Colonic mucosa (tissue), 4 donors: ENCODE data around the gene BRSK2. TPM values are rescaled to one million over a fixed set of nuclear protein-coding genes. Genes with fewer than 3 reads are reported as not detected.
"Not testable (repeated sequence)": the region's sequence is repeated elsewhere in the genome, so short reads cannot be mapped to it uniquely, and the experiment has no call there.

Experiments
- DNase-seq: peaks from one replicate; pipeline ENCODE4 v3.0.0-alpha.2; 2020
- H3K27ac ChIP-seq: fragments of 200-600 bp; one replicate; pipeline ENCODE4 v1.8.0; 2021
- H3K27me3 ChIP-seq: fragments of 200-600 bp; one replicate; pipeline ENCODE4 v1.8.0; 2021
- H3K36me3 ChIP-seq: fragments of 200-600 bp; one replicate; pipeline ENCODE4 v1.8.0; 2021
- H3K4me1 ChIP-seq: fragments of 200-600 bp; one replicate; pipeline ENCODE4 v1.8.0; 2021; ENCODE audit warnings: mild to moderate bottlenecking
- H3K4me3 ChIP-seq: fragments of 200-600 bp; one replicate; pipeline ENCODE4 v1.8.0; 2021
- H3K9ac ChIP-seq, 2 donors: one replicate each; pipeline ENCODE4 v1.7.0; 2013; ENCODE audit warnings: control low read depth in 2 of 2, low read depth in 2 of 2, low read length in 2 of 2
- H3K9me3 ChIP-seq: fragments of 200-600 bp; one replicate; pipeline ENCODE4 v1.8.0; 2021
- intact Hi-C: fragments of 100-400 bp; cut with DNase I; formaldehyde crosslinking; loops from one replicate; pipeline ENCODE4 v1.14.1; 2022
- total RNA-seq, 2 donors: library from RNA; stranded (reverse); fragmentation: NEBNext Ultra II Directional in 1 of 2; extraction: Animal tissue kit (Norgen Biotek cat#: 25700) in 1 of 2; gene quantifications; one replicate each; pipeline ENCODE4 v1.2.1, GENCODE V29; 2021
- TF ChIP-seq, protein P1 (sequence below): fragments of 200-600 bp; IDR thresholded peaks from one replicate; pipeline ENCODE4 v1.8.0; 2022; ENCODE audit warnings: antibody characterized with exemption, mild to moderate bottlenecking
- donor health status: healthy.
- donor health status: DM: no; HTN: no; CAD: no.
- donor health status: DM: no; HTN: no; CAD: no.

BRSK2 gene
- total RNA-seq, 2 donors from 2014 or later, result 0.52 to 1.2 TPM

DNA sequence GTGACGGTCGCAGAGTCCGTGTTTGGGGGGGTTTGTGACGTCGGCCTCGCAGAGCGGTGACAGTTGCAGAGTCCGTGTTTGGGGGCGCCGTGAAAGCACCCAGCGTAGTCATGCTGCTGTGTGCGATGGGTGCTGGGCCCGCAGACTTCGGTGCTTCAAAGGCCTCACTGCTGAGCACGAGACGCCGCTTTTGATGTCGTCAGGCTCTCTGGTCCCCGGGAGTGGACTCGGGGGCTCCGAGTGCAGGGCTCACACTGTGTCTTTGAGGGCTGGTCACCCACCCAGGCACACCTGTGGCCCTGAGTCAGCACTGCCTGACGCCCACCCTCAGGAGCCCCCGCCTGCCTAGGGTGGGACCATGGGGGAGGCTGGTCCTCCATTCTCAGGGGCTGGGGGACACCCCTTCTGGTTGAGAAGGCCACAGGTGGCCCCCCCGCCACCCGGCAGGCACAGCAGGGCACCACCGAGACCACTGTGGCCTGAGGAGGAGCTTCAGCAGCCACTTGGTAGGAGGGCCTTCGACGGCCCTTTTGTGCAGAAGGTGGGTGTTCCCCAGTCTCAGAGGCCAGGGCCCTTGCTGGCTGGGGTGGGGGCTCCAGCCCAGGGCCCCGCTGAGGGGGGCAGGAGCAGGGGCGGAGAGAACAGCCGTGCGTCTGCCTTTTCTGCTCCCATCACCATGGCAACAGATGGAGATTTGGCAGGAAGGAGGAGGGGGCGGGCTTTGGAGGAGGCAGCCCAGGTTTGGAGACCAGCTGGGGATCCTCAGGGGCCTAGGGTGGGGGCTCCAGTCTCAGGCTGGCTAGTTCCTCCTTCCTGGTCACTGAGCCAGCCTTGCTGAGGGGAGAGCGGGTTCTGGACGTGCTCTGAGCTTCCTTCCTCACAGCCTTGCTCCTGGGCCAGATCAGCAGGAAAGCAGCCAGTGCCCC lies 20.9 kb downstream of the BRSK2 start:
- H3K27ac ChIP-seq, result no peak overlapping the region

GRCh38 chr11:1411301-1411700 lies 21.6 kb downstream of the BRSK2 start:
- H3K4me1 ChIP-seq, result no peaks in the 10 kb centered on the region
- no peak for DNase-seq
- TF ChIP-seq, protein P1, sequence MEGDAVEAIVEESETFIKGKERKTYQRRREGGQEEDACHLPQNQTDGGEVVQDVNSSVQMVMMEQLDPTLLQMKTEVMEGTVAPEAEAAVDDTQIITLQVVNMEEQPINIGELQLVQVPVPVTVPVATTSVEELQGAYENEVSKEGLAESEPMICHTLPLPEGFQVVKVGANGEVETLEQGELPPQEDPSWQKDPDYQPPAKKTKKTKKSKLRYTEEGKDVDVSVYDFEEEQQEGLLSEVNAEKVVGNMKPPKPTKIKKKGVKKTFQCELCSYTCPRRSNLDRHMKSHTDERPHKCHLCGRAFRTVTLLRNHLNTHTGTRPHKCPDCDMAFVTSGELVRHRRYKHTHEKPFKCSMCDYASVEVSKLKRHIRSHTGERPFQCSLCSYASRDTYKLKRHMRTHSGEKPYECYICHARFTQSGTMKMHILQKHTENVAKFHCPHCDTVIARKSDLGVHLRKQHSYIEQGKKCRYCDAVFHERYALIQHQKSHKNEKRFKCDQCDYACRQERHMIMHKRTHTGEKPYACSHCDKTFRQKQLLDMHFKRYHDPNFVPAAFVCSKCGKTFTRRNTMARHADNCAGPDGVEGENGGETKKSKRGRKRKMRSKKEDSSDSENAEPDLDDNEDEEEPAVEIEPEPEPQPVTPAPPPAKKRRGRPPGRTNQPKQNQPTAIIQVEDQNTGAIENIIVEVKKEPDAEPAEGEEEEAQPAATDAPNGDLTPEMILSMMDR, result no peak
- H3K27me3 ChIP-seq, result no peaks in the 10 kb centered on the region
- no peak overlapping the region for H3K9ac ChIP-seq
- no peak overlapping the region for H3K4me3 ChIP-seq
- H3K27ac ChIP-seq, result no peak overlapping the region
- no peaks in the 10 kb centered on the region for H3K9me3 ChIP-seq
- intact Hi-C loops, result no loop called here
- H3K36me3 ChIP-seq, result no peaks in the 10 kb centered on the region

More for the DNA sequence above, 20.9 kb downstream of the BRSK2 start:
- Histone ChIP-seq H3K27me3 (no peaks in the 10 kb centered on the region), H3K9ac (no peak overlapping the region), H3K9me3 (no peaks in the 10 kb centered on the region), H3K36me3 (no peaks in the 10 kb centered on the region), H3K4me3 (no peak overlapping the region), H3K4me1 (no peaks in the 10 kb centered on the region)
- TF ChIP-seq, protein P1, result no peak
- DNase-seq, result no peak
- intact Hi-C loops, result no loop called here

DNA sequence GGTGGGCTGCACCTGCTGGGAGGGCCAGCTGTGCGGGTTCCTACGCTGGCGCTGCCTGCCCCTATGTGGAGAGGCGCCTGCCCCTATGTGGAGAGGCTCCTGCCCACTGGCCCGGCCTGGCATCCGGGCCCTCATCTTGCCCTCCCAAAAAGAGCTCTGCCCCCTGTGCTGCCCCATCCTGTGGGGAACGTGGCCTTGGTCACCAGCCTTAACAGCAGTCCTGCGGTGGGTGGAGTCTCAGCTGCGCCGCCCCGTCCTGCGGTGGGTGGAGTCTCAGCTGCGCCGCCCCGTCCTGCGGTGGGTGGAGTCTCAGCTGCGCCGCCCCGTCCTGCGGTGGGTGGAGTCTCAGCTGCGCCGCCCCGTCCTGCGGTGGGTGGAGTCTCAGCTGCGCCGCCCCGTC lies 22.0 kb downstream of the BRSK2 start:
- H3K27ac ChIP-seq, DNase-seq, H3K36me3 ChIP-seq, H3K27me3 ChIP-seq, H3K9me3 ChIP-seq, H3K9ac ChIP-seq, H3K4me3 ChIP-seq, intact Hi-C loops, H3K4me1 ChIP-seq: not testable (repeated sequence)

DNA sequence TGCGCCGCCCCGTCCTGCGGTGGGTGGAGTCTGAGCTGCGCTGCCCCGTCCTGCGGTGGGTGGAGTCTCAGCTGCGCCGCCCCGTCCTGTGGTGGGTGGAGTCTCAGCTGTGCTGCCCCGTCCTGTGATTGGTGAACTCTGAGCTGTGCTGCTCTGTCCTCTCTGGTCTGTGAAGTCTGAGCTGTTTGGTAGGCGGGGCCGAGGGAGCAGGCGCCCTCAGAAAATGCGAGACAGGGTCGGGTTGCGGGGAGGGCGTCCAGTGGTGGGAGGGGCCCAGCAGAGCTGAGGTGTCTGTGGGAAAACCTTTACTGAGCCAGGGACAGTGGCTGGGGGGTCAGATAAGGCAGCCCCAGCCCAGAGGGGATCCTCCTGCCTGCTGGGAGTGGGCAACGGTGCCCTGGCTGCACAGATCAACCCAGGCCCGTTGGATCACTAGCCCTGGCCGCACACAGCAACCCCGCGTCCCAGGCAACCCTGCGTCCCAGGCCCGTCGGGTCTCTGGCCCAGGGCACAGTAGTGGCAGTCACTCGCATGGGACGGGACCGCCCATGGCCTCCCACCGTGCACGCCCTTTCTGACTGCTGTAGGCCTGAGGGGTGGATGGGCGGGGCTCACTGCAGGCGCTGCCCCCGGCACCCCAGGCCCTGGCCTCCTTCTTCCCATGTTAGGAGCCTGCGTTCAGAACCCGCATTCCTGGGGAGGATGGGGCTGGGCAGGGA lies 22.8 kb downstream of the BRSK2 start:
- H3K9ac ChIP-seq, result no peak overlapping the region
- H3K4me3 ChIP-seq, result no peak overlapping the region
- no peaks in the 10 kb centered on the region for H3K27me3 ChIP-seq
- H3K36me3 ChIP-seq, result no peaks in the 10 kb centered on the region
- intact Hi-C loops, result no loop called here
- H3K27ac ChIP-seq, result no peak overlapping the region
- no peaks in the 10 kb centered on the region for H3K4me1 ChIP-seq
- H3K9me3 ChIP-seq, result no peaks in the 10 kb centered on the region
- no peak for DNase-seq
- TF ChIP-seq, protein P1, result no peak

- TF ChIP-seq, protein P1, result no peak
- no peaks in the 10 kb centered on the region for H3K4me1 ChIP-seq
- no peak overlapping the region for H3K27ac ChIP-seq
- no peaks in the 10 kb centered on the region for H3K27me3 ChIP-seq
- no peak overlapping the region for H3K4me3 ChIP-seq
- intact Hi-C loops, result no loop called here
- no peak overlapping the region for H3K9ac ChIP-seq
- DNase-seq, result no peak
- H3K9me3 ChIP-seq, result no peaks in the 10 kb centered on the region
- H3K36me3 ChIP-seq, result no peaks in the 10 kb centered on the region
Measured at GRCh38 chr11:1414650-1415049, 24.9 kb downstream of the BRSK2 start.
